ENCODE results near the gene SEMA6D. TPM values are rescaled to one million over a fixed set of nuclear protein-coding genes. Genes with fewer than 3 reads are reported as not detected.
A peak's percentile ranks its signal among the peaks of the same experiment; 100 is the strongest.

The SEMA6D gene
- polyA plus RNA-seq, 1 of the 3 experiments (the other 2 are of a cell fraction) = 0.30 TPM

DNA sequence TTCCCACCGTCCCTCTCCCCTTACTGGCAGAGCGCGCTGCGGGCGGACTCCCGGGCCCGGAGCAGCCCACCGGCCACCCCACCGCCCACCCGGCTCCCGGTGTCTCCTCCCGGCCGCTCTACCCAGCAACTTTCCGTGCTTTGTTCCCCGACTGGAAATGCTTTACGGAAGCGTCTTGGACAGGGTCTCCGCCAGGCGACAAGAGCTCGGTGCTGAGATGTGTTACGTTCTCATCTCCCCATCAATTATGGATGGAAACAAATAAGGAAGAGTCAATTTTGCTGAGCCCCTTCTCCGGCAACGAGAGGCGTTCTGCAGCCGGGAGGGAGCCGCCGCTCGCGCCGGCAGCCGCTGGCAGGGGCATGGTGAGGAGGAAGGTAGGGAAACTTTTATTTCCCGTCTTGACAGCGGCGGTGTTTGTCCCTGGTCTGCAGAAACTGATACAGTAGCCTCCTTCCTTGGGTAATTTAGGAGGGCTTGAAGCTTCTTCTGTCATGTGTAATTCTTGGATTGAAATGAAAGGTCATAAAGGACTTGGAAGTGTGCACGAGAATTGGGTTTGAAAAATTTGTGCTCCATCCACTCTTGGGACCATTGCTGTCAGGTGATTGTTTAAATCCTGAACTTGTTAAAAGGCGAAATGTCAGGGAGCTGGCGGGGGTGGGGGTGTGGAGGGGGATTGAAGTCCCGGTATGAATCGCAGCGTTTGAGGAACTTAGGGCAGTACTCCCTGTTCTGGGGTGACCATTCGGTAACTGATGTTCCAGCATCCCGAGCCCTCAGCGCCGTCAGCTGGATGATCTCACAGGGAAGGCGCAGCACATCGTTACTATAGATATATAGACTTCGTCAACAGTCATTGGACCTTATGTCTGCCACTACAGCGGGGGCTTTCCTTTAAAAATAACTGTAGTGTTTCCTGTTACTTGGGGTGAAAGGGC is 1.5 kb downstream of the SEMA6D start:
- DNase-seq = peak; percentile 56
- Histone ChIP-seq H3K4me3 (ENCODE audit: low read depth in 2 of 2, low read length in 1 of 2) (peak overlapping the region; percentile 45 to 64), H3K79me2 (ENCODE audit: insufficient read depth) (no peaks in the 10 kb centered on the region), H3K27me3 (ENCODE audit: insufficient read depth) (peaks cover 57% of the 10 kb centered on the region), H3K4me2 (peak overlapping the region; percentile 87), H3K9me2 (no peaks in the 10 kb centered on the region), H3F3A (replicated peaks; ENCODE audit: insufficient read depth) (no peaks in the 10 kb centered on the region), H3K27ac (ENCODE audit: low read depth in 2 of 2, low read length in 1 of 2) (no peak overlapping the region), H3K36me3 (replicated peaks in 1 of 2; ENCODE audit: control insufficient read depth in 1 of 2, insufficient read depth in 2 of 2, low read length in 1 of 2) (no peaks in the 10 kb centered on the region), H4K20me1 (ENCODE audit: insufficient read depth) (no peaks in the 10 kb centered on the region), H3K4me1 (ENCODE audit: control insufficient read depth in 1 of 2, insufficient read depth in 2 of 2, low read depth in 1 of 2, low read length in 1 of 2) (peaks cover 6 to 8% of the 10 kb centered on the region in 2 experiments; a peak in 3 of 4 replicates), H3K9ac (no peak overlapping the region), H3K9me3 (no peaks in the 10 kb centered on the region), H2AFZ (ENCODE audit: low read depth) (peak overlapping the region; percentile 46; the same call in 1 of the 2 replicates)
- TF ChIP-seq YY1 (IDR thresholded peaks at IDR 0.05; ENCODE audit: low read depth) (no peak), GABPA (IDR thresholded peaks at IDR 0.05; ENCODE audit: low read depth) (no peak), RAD21 (IDR thresholded peaks at IDR 0.05; ENCODE audit: low read length) (0 out of 2 replicates have a peak, but pooled peaks have one; percentile 13), POLR2AphosphoS5 (IDR thresholded peaks at IDR 0.05; ENCODE audit: low read depth, low read length) (no peak)
- 11% methylated on average over 41 of the region's 48 CpGs for WGBS (ENCODE audit: low lambda C conversion rate)
- ChIA-PET CTCF (interaction anchor here (0.6 to 5.2 kb wide), 15 partner anchors 9 to 566 kb away, joined by 3 to 40 read pairs (median 6); no protein-coding TSS in a partner anchor), POLR2A (interaction anchor here (1.4 to 2.3 kb wide), 3 partner anchors 8 to 269 kb away, joined by 3 to 7 read pairs (median 5); no protein-coding TSS in a partner anchor)

DNA sequence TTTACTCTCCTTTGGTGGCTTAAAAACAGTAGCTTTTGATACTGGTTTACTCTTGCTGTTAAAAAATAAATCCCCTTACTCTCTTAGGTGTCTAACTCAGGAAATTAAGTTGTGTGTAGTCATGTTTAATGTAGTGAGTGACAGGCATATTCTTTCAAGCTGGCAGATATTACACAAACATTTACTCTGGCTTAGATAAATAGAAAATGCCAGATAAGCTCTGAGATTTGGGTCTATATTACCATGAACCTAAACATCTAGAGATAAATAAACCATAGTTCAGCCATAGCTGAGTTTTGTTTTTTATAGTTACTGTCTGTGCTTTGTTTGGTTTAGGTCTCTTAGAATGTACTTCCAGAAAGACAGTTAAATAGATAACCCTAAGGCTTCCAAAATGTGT is 2.4 kb downstream of the SEMA6D start:
- Histone ChIP-seq H3K4me1 (ENCODE audit: control insufficient read depth in 1 of 2, insufficient read depth in 2 of 2, low read depth in 1 of 2, low read length in 1 of 2) (peaks cover 6 to 8% of the 10 kb centered on the region in 2 experiments; a peak in 3 of 4 replicates), H3K4me3 (ENCODE audit: low read depth in 2 of 2, low read length in 1 of 2) (no peak overlapping the region), H4K20me1 (ENCODE audit: insufficient read depth) (no peaks in the 10 kb centered on the region), H3F3A (replicated peaks; ENCODE audit: insufficient read depth) (no peaks in the 10 kb centered on the region), H3K9ac (no peak overlapping the region), H3K9me3 (no peaks in the 10 kb centered on the region), H2AFZ (ENCODE audit: low read depth) (no peak overlapping the region), H3K79me2 (ENCODE audit: insufficient read depth) (no peaks in the 10 kb centered on the region), H3K4me2 (no peak overlapping the region), H3K27me3 (ENCODE audit: insufficient read depth) (peaks cover 51% of the 10 kb centered on the region), H3K27ac (ENCODE audit: low read depth in 2 of 2, low read length in 1 of 2) (no peak overlapping the region), H3K9me2 (no peaks in the 10 kb centered on the region), H3K36me3 (replicated peaks in 1 of 2; ENCODE audit: control insufficient read depth in 1 of 2, insufficient read depth in 2 of 2, low read length in 1 of 2) (no peaks in the 10 kb centered on the region)
- no peak for TF ChIP-seq EZH2phosphoT487 (IDR thresholded peaks at IDR 0.05; ENCODE audit: borderline replicate concordance, low read depth)
- TF ChIP-seq CHD2 (IDR thresholded peaks at IDR 0.05; ENCODE audit: low read length, partially characterized antibody) = no peak
- no peak for TF ChIP-seq MXI1 (IDR thresholded peaks at IDR 0.05; ENCODE audit: low read depth, low read length)
- no peak for TF ChIP-seq RCOR1 (IDR thresholded peaks at IDR 0.05; ENCODE audit: low read length)
- TF ChIP-seq GABPA (IDR thresholded peaks at IDR 0.05; ENCODE audit: low read depth) = no peak
- no peak for TF ChIP-seq NRF1 (IDR thresholded peaks at IDR 0.05; ENCODE audit: low read depth, low read length)
- TF ChIP-seq JUND (IDR thresholded peaks at IDR 0.05) = no peak
- TF ChIP-seq FOXM1 (IDR thresholded peaks at IDR 0.05; ENCODE audit: low read depth) = no peak
- no peak for TF ChIP-seq ELF1 (IDR thresholded peaks at IDR 0.05)
- no peak for TF ChIP-seq FOSL2 (IDR thresholded peaks at IDR 0.05; ENCODE audit: borderline replicate concordance, low read depth)
- no peak for TF ChIP-seq TCF12 (IDR thresholded peaks at IDR 0.05)
- no peak for TF ChIP-seq TEAD4 (IDR thresholded peaks at IDR 0.05; ENCODE audit: borderline replicate concordance, insufficient read depth)
- no peak for TF ChIP-seq FOXJ3 (CRISPR knock-in tag; IDR thresholded peaks at IDR 0.05)
- no peak for TF ChIP-seq SIN3A (IDR thresholded peaks at IDR 0.05; ENCODE audit: borderline replicate concordance, low read depth, low read length)
- no peak for TF ChIP-seq TAF1 (IDR thresholded peaks at IDR 0.05; ENCODE audit: borderline replicate concordance, low read depth, low read length)
- TF ChIP-seq, protein P1, sequence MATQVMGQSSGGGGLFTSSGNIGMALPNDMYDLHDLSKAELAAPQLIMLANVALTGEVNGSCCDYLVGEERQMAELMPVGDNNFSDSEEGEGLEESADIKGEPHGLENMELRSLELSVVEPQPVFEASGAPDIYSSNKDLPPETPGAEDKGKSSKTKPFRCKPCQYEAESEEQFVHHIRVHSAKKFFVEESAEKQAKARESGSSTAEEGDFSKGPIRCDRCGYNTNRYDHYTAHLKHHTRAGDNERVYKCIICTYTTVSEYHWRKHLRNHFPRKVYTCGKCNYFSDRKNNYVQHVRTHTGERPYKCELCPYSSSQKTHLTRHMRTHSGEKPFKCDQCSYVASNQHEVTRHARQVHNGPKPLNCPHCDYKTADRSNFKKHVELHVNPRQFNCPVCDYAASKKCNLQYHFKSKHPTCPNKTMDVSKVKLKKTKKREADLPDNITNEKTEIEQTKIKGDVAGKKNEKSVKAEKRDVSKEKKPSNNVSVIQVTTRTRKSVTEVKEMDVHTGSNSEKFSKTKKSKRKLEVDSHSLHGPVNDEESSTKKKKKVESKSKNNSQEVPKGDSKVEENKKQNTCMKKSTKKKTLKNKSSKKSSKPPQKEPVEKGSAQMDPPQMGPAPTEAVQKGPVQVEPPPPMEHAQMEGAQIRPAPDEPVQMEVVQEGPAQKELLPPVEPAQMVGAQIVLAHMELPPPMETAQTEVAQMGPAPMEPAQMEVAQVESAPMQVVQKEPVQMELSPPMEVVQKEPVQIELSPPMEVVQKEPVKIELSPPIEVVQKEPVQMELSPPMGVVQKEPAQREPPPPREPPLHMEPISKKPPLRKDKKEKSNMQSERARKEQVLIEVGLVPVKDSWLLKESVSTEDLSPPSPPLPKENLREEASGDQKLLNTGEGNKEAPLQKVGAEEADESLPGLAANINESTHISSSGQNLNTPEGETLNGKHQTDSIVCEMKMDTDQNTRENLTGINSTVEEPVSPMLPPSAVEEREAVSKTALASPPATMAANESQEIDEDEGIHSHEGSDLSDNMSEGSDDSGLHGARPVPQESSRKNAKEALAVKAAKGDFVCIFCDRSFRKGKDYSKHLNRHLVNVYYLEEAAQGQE (IDR thresholded peaks at IDR 0.05; ENCODE audit: low read depth, low read length) = no peak
- no peak for TF ChIP-seq RFX5 (IDR thresholded peaks at IDR 0.05; ENCODE audit: low read length)
- no peak for TF ChIP-seq GATA2 (CRISPR knock-in tag; IDR thresholded peaks at IDR 0.05)
- CTCF ChIA-PET = interaction anchor here (1.0 to 5.2 kb wide), 8 partner anchors 93 to 524 kb away, joined by 3 to 40 read pairs (median 4); no protein-coding TSS in a partner anchor
- DNase-seq = no peak
- POLR2A ChIA-PET = interaction anchor here (1.6 kb wide), 1 partner anchor 101 kb away, joined by 3 read pairs; no protein-coding TSS in a partner anchor

Data from SK-N-SH (cell line).